Measurements from ENCODE around the gene FLRT3. TPM values are rescaled to one million over a fixed set of nuclear protein-coding genes. Genes with fewer than 3 reads are reported as not detected.

FLRT3 gene
- total RNA-seq, 2 experiments from 2014 or later: not detected

DNA sequence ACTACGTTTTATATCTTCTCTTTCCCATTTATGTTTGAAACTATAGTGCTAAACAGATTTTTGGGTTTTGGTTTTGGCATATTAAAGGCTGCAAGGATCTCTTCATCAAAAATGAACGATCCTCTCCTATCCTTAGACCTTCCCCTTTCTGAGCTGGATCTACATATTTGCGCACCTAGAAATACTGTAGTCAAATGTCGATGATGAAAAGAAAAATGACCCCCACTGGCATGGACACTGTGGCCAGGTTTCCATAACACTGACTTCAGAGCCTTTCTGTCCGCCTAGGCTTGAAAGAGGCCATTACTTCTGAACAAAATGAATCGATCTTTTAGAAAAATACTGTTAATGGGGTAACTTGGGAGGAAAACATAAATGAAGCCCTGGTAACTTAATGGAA, 5.8 kb downstream of the FLRT3 start:
- H3K4me2 ChIP-seq (ENCODE audit: low read length): no peak overlapping the region
- ChIA-PET POLR2A (interaction anchor here (0.6 kb wide), 1 partner anchor 599 kb away, joined by 3 read pairs; no protein-coding TSS in a partner anchor), CTCF (ENCODE audit: unreplicated experiment) (no interaction called here)
- H3K9me2 ChIP-seq (ENCODE audit: insufficient read depth, low read length): no peaks in the 10 kb centered on the region
- no TSS peak for BruUV-seq (replicated peaks)
- H2AFZ ChIP-seq (ENCODE audit: low read length): no peak overlapping the region
- no peak overlapping the region for H3K27ac ChIP-seq (ENCODE audit: low read depth, low read length, poor library complexity, severe bottlenecking)
- no peaks in the 10 kb centered on the region for H4K20me1 ChIP-seq (ENCODE audit: insufficient read depth, low read length)
- H3K4me3 ChIP-seq (ENCODE audit: low read depth, low read length, poor library complexity, severe bottlenecking): no peak overlapping the region
- no peaks in the 10 kb centered on the region for H3K9me3 ChIP-seq (ENCODE audit: low read length)
- intact Hi-C loops (cut with micrococcal nuclease; ENCODE audit: unreplicated experiment): no loop called here
- H3K79me2 ChIP-seq (ENCODE audit: insufficient read depth, low read depth, low read length): no peaks in the 10 kb centered on the region
- no peaks in the 10 kb centered on the region for H3K4me1 ChIP-seq (ENCODE audit: insufficient read depth, low read length, poor library complexity, severe bottlenecking)
- H3K36me3 ChIP-seq (ENCODE audit: insufficient read depth, low read length): no peaks in the 10 kb centered on the region
- no peak for TF ChIP-seq EZH2phosphoT487 (IDR thresholded peaks at IDR 0.05; ENCODE audit: borderline replicate concordance, low read depth, low read length)
- TF ChIP-seq, protein P1, sequence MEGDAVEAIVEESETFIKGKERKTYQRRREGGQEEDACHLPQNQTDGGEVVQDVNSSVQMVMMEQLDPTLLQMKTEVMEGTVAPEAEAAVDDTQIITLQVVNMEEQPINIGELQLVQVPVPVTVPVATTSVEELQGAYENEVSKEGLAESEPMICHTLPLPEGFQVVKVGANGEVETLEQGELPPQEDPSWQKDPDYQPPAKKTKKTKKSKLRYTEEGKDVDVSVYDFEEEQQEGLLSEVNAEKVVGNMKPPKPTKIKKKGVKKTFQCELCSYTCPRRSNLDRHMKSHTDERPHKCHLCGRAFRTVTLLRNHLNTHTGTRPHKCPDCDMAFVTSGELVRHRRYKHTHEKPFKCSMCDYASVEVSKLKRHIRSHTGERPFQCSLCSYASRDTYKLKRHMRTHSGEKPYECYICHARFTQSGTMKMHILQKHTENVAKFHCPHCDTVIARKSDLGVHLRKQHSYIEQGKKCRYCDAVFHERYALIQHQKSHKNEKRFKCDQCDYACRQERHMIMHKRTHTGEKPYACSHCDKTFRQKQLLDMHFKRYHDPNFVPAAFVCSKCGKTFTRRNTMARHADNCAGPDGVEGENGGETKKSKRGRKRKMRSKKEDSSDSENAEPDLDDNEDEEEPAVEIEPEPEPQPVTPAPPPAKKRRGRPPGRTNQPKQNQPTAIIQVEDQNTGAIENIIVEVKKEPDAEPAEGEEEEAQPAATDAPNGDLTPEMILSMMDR (conservative IDR thresholded peaks at IDR 0.05; ENCODE audit: low read length): no peak
- DNase-seq (ENCODE audit: low spot score): no peak

DNA sequence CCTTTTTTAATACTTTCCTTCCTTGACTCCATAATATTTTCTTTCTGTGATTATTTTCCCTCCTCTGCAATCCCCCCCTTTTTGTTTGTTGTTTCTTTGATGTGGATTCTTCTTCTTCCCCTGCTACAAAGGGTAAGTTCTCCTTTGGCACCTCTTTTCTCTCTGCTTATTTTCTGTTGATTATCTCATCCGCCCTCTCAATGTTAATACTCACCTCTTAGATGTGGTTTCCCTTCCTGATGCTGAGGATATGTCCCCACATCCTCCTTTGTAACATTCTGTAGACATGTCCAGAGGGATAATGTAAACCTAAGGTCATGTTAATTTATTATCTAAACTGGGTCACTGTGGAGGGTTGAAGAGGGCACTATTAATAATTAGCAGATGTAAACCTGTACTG, 17.7 kb downstream of the FLRT3 start:
- ChIA-PET CTCF (ENCODE audit: unreplicated experiment) (no interaction called here), POLR2A (no interaction called here)
- no peaks in the 10 kb centered on the region for H3K4me1 ChIP-seq (ENCODE audit: insufficient read depth, low read length, poor library complexity, severe bottlenecking)
- H3K9me2 ChIP-seq (ENCODE audit: insufficient read depth, low read length): no peaks in the 10 kb centered on the region
- no peak for TF ChIP-seq EZH2phosphoT487 (IDR thresholded peaks at IDR 0.05; ENCODE audit: borderline replicate concordance, low read depth, low read length)
- TF ChIP-seq, protein P1 (conservative IDR thresholded peaks at IDR 0.05; ENCODE audit: low read length): no peak
- H4K20me1 ChIP-seq (ENCODE audit: insufficient read depth, low read length): no peaks in the 10 kb centered on the region
- no TSS peak for BruUV-seq (replicated peaks)
- H3K36me3 ChIP-seq (ENCODE audit: insufficient read depth, low read length): no peaks in the 10 kb centered on the region
- no peak overlapping the region for H3K4me3 ChIP-seq (ENCODE audit: low read depth, low read length, poor library complexity, severe bottlenecking)
- H2AFZ ChIP-seq (ENCODE audit: low read length): no peak overlapping the region
- DNase-seq (ENCODE audit: low spot score): no peak
- H3K79me2 ChIP-seq (ENCODE audit: insufficient read depth, low read depth, low read length): no peaks in the 10 kb centered on the region
- intact Hi-C loops (cut with micrococcal nuclease; ENCODE audit: unreplicated experiment): no loop called here
- no peak overlapping the region for H3K4me2 ChIP-seq (ENCODE audit: low read length)
- no peaks in the 10 kb centered on the region for H3K9me3 ChIP-seq (ENCODE audit: low read length)
- H3K27ac ChIP-seq (ENCODE audit: low read depth, low read length, poor library complexity, severe bottlenecking): no peak overlapping the region

DNA sequence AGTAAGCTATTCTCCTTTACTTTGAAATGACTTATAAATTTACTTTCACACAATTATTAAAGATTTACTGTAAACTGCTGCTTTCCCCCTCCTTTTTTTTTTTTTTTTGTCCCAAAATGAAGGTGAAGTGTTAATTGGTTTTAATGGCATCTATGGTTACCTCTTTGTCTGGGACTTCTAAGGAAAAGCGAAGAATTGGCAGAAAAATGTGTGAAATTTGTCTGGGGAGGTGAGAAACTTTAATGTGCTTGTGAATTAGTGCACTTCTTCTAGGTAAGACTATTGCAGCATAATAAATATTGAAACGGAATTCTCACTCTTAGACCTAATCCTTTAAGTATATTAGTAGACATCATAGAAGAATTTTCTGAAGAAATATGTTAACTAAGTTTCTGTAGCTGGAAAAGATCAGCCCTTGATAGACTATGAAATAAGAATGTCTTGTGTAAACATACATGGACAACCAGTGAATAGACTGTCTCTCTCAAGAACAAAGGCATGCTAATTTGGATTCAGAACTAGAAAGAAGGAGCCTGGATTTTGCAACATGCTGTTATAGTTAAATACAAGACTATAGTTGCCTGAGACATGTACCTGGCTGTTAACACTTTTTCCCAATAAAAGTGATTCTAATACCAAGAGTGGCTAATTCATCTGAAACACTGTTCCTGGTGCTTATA, 23.9 kb downstream of the FLRT3 start:
- CTCF ChIA-PET (ENCODE audit: unreplicated experiment): no interaction called here
- no peak for TF ChIP-seq EZH2phosphoT487 (IDR thresholded peaks at IDR 0.05; ENCODE audit: borderline replicate concordance, low read depth, low read length)
- TF ChIP-seq, protein P1 (conservative IDR thresholded peaks at IDR 0.05; ENCODE audit: low read length): no peak

More for the DNA sequence above, 23.9 kb downstream of the FLRT3 start:
- intact Hi-C loops (cut with micrococcal nuclease; ENCODE audit: unreplicated experiment): no loop called here
- no TSS peak for BruUV-seq (replicated peaks)
- no peaks in the 10 kb centered on the region for H4K20me1 ChIP-seq (ENCODE audit: insufficient read depth, low read length)
- H3K36me3 ChIP-seq (ENCODE audit: insufficient read depth, low read length): no peaks in the 10 kb centered on the region
- no peaks in the 10 kb centered on the region for H3K9me2 ChIP-seq (ENCODE audit: insufficient read depth, low read length)
- no peaks in the 10 kb centered on the region for H3K79me2 ChIP-seq (ENCODE audit: insufficient read depth, low read depth, low read length)
- no peak for DNase-seq (ENCODE audit: low spot score)
- POLR2A ChIA-PET: no interaction called here
- H3K9me3 ChIP-seq (ENCODE audit: low read length): no peaks in the 10 kb centered on the region
- H3K4me2 ChIP-seq (ENCODE audit: low read length): no peak overlapping the region
- H3K4me3 ChIP-seq (ENCODE audit: low read depth, low read length, poor library complexity, severe bottlenecking): no peak overlapping the region
- no peaks in the 10 kb centered on the region for H3K4me1 ChIP-seq (ENCODE audit: insufficient read depth, low read length, poor library complexity, severe bottlenecking)
- H2AFZ ChIP-seq (ENCODE audit: low read length): no peak overlapping the region
- H3K27ac ChIP-seq (ENCODE audit: low read depth, low read length, poor library complexity, severe bottlenecking): no peak overlapping the region
